Neural progenitor cell (in vitro differentiated cells): ENCODE measurements around the gene KLHDC8A. TPM values are rescaled to one million over a fixed set of nuclear protein-coding genes. Genes with fewer than 3 reads are reported as not detected.

Source experiments
- DNase-seq: peaks from one replicate; pipeline ENCODE4 v3.0.0-alpha.2; 2016; ENCODE audit warnings: low spot score
- H2AFZ ChIP-seq: fragments of 200-600 bp; sonication (generic); replicated peaks from 2 replicates; pipeline ENCODE4 v1.6.1; 2016; ENCODE audit warnings: antibody characterized with exemption
- H3F3A ChIP-seq: fragments of 200-600 bp; sonication (generic); 2 replicates; pipeline ENCODE4 v1.6.1; 2016; ENCODE audit warnings: antibody characterized with exemption, low read depth
- H3K27ac ChIP-seq: fragments of 200-600 bp; sonication (generic); 2 replicates; pipeline ENCODE4 v1.5.1; 2016; ENCODE audit warnings: mild to moderate bottlenecking
- H3K27me3 ChIP-seq: fragments of 200-600 bp; sonication (generic); 2 replicates; pipeline ENCODE4 v1.6.1; 2016; ENCODE audit warnings: mild to moderate bottlenecking, moderate library complexity
- H3K36me3 ChIP-seq: fragments of 200-600 bp; sonication (generic); 2 replicates; pipeline ENCODE4 v1.5.1; 2016
- H3K4me1 ChIP-seq: fragments of 200-600 bp; sonication (generic); 2 replicates; pipeline ENCODE4 v1.6.1; 2016; ENCODE audit warnings: mixed run types
- H3K4me2 ChIP-seq: fragments of 200-600 bp; sonication (generic); 2 replicates; pipeline ENCODE4 v1.6.1; 2016
- H3K4me3 ChIP-seq: fragments of 200-600 bp; sonication (generic); 2 replicates; pipeline ENCODE4 v1.5.1; 2016
- H3K79me2 ChIP-seq: fragments of 200-600 bp; sonication (generic); 2 replicates; pipeline ENCODE4 v1.6.1; 2016; ENCODE audit warnings: low read depth
- H3K9ac ChIP-seq: fragments of 200-600 bp; sonication (generic); 2 replicates; pipeline ENCODE4 v1.6.1; 2016
- H3K9me3 ChIP-seq: fragments of 200-600 bp; sonication (generic); 2 replicates; pipeline ENCODE4 v1.5.1; 2016; ENCODE audit warnings: low read depth
- H4K20me1 ChIP-seq: fragments of 200-600 bp; sonication (generic); 2 replicates; pipeline ENCODE4 v1.6.1; 2016; ENCODE audit warnings: low read depth
- H3K27ac Mint-ChIP-seq: 3 replicates; pipeline ENCODE4 v1.8.0; 2021; ENCODE audit warnings: mixed read lengths
- H3K27me3 Mint-ChIP-seq: 2 replicates; pipeline ENCODE4 v1.8.0; 2022; ENCODE audit warnings: low read depth, mild to moderate bottlenecking, inconsistent platforms, moderate library complexity, mixed read lengths; ENCODE audit not compliant: insufficient read depth
- H3K36me3 Mint-ChIP-seq: 3 replicates; pipeline ENCODE4 v1.8.0; 2021; ENCODE audit warnings: mixed read lengths
- H3K4me1 Mint-ChIP-seq: 3 replicates; pipeline ENCODE4 v1.8.0; 2021; ENCODE audit warnings: mixed read lengths
- H3K4me3 Mint-ChIP-seq: 3 replicates; pipeline ENCODE4 v1.8.0; 2021; ENCODE audit warnings: mild to moderate bottlenecking, moderate library complexity, mixed read lengths
- H3K9me3 Mint-ChIP-seq: 3 replicates; pipeline ENCODE4 v1.8.0; 2020; ENCODE audit warnings: mixed read lengths
- EZH2 ChIP-seq: fragments of 200-600 bp; sonication (generic); IDR thresholded peaks from 2 replicates; pipeline ENCODE4 v1.6.1; 2017; ENCODE audit warnings: antibody characterized with exemption, mild to moderate bottlenecking, moderate library complexity
- EZH2phosphoT487 ChIP-seq: fragments of 200-600 bp; sonication (generic); IDR thresholded peaks from 2 replicates; pipeline ENCODE4 v1.6.1; 2017; ENCODE audit warnings: antibody characterized with exemption
- total RNA-seq: library from RNA; depleted of rRNA; stranded (reverse); fragments of >200 nt; gene quantifications from 2 replicates; pipeline ENCODE4 v1.2.3, GENCODE V29; 2015; ENCODE audit warnings: low replicate concordance
- TF ChIP-seq, protein P1 (sequence below): fragments of 200-600 bp; sonication (generic); IDR thresholded peaks from 2 replicates; pipeline ENCODE4 v1.5.1; 2017; ENCODE audit warnings: antibody characterized with exemption, mild to moderate bottlenecking

The KLHDC8A gene
- total RNA-seq, 1 donor from 2014 or later = 9.7 TPM

DNA sequence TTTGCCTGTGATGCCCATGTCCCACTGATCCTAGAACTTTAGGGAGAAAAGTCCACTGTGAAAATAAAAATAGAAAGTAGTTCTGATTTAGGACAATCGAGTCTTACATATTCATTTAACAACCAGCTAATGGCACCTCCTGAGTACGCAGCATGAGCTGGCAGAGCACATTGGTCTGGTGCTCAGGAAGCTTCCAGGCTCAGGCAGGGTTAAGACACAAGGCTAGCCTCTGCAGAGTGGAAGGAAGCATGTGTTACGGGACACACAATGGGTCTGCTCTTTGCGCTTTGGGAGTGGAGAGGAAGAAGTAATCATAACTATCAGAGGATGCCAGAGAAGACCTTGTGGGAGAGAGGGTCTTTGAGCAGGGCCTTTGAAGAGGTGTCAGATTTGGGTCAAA is 4.2 kb upstream of the KLHDC8A start:
- Mint-ChIP-seq H3K27me3 (peaks cover 6% of the 10 kb centered on the region), H3K27ac (peak overlapping the region; percentile 30), H3K9me3 (no peaks in the 10 kb centered on the region), H3K36me3 (no peaks in the 10 kb centered on the region), H3K4me3 (no peak overlapping the region), H3K4me1 (peaks cover 59% of the 10 kb centered on the region)
- peaks cover 61% of the 10 kb centered on the region for H3F3A ChIP-seq
- no peaks in the 10 kb centered on the region for H3K9me3 ChIP-seq
- H3K27me3 ChIP-seq = no peaks in the 10 kb centered on the region
- no peaks in the 10 kb centered on the region for H3K36me3 ChIP-seq
- H3K4me2 ChIP-seq = peak overlapping the region; percentile 49
- peaks cover 57% of the 10 kb centered on the region for H3K4me1 ChIP-seq
- no peak for TF ChIP-seq EZH2phosphoT487
- TF ChIP-seq EZH2 = no peak
- TF ChIP-seq, protein P1, sequence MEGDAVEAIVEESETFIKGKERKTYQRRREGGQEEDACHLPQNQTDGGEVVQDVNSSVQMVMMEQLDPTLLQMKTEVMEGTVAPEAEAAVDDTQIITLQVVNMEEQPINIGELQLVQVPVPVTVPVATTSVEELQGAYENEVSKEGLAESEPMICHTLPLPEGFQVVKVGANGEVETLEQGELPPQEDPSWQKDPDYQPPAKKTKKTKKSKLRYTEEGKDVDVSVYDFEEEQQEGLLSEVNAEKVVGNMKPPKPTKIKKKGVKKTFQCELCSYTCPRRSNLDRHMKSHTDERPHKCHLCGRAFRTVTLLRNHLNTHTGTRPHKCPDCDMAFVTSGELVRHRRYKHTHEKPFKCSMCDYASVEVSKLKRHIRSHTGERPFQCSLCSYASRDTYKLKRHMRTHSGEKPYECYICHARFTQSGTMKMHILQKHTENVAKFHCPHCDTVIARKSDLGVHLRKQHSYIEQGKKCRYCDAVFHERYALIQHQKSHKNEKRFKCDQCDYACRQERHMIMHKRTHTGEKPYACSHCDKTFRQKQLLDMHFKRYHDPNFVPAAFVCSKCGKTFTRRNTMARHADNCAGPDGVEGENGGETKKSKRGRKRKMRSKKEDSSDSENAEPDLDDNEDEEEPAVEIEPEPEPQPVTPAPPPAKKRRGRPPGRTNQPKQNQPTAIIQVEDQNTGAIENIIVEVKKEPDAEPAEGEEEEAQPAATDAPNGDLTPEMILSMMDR = no peak
- DNase-seq = no peak
- H3K79me2 ChIP-seq = no peaks in the 10 kb centered on the region
- H3K4me3 ChIP-seq = no peak overlapping the region
- no peak overlapping the region for H3K9ac ChIP-seq
- H4K20me1 ChIP-seq = no peaks in the 10 kb centered on the region
- peak overlapping the region; percentile 52 for H2AFZ ChIP-seq
- peak overlapping the region; percentile 27 for H3K27ac ChIP-seq

DNA sequence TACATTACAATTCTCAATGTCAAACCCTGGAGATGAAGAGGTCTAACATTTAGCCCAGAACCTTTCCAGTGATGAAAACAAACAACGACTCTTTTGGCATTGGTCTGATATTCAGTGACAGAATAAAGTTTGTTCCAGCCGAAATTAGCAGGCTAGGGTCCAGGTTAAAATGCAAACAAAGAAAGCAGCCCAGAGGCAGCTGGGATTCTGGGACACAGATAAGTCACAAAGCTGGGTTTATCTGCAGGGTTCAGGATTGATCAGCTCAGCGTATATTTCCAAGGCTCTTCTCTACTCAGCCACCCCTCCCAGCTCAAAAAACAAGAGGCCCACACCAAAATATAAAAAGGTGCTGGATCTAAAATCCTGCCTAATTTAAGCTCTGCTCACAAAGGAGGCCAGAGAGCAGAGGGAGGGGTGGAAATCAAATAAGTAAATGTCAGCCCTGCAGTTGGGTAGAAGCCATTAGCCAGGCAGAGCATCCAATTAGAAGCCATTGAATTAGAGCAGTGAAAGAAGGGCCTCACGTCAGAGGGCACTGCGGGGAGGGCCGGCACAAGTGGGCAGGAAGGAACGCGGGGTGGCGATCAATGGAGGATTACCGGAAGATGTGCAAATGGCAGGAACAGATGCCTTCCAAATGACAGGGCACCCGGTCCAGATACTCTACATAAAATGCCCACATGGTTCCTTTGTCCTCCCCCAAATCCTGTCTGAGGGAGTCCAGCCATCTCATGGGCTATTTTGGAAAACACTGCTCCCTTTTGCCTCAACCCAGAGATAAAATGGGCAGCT is 3.2 kb upstream of the KLHDC8A start:
- no peak overlapping the region for H2AFZ ChIP-seq
- peaks cover 6% of the 10 kb centered on the region for H3K27me3 Mint-ChIP-seq

DNA sequence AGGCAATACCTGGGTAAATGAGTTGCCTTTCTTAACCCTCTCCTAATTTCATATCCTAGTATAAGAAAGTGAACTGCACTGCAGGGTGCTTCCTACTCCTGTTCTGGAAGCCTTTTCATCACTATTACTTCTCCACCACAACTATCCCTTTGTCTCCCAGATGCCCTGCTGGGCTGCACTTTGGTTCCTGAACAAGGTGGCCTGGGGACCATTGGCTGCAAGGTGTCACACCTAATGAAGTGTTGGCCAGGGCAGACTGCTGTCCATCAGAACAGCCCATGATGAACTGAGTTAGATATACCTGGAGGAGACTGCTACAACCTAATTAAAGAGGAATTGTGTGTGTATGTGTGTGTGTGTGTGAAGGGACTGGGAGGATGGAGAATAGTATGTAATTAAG is 1.9 kb upstream of the KLHDC8A start:
- no peaks in the 10 kb centered on the region for H3K9me3 Mint-ChIP-seq
- Histone ChIP-seq H3K4me1 (peaks cover 70% of the 10 kb centered on the region), H3K79me2 (no peaks in the 10 kb centered on the region)

More for the DNA sequence above, 3.2 kb upstream of the KLHDC8A start:
- Histone ChIP-seq H3K4me1 (peaks cover 61% of the 10 kb centered on the region), H3K9me3 (no peaks in the 10 kb centered on the region), H4K20me1 (no peaks in the 10 kb centered on the region), H3K36me3 (no peaks in the 10 kb centered on the region), H3K27me3 (no peaks in the 10 kb centered on the region), H3F3A (peaks cover 58% of the 10 kb centered on the region), H3K4me3 (no peak overlapping the region), H3K9ac (no peak overlapping the region), H3K27ac (peak overlapping the region; percentile 27), H3K79me2 (no peaks in the 10 kb centered on the region), H3K4me2 (peak overlapping the region; percentile 49)
- DNase-seq = peak; percentile 85
- Mint-ChIP-seq H3K27ac (peak overlapping the region; percentile 93), H3K4me3 (peak overlapping the region; percentile 59), H3K36me3 (no peaks in the 10 kb centered on the region), H3K4me1 (peaks cover 61% of the 10 kb centered on the region), H3K9me3 (no peaks in the 10 kb centered on the region)
- TF ChIP-seq EZH2phosphoT487 (no peak), EZH2 (no peak)
- TF ChIP-seq, protein P1 = no peak

More for the DNA sequence above, 1.9 kb upstream of the KLHDC8A start:
- Histone ChIP-seq H3K27ac (no peak overlapping the region), H4K20me1 (no peaks in the 10 kb centered on the region), H3K4me3 (no peak overlapping the region), H3K9ac (no peak overlapping the region), H2AFZ (no peak overlapping the region), H3K36me3 (no peaks in the 10 kb centered on the region), H3K9me3 (no peaks in the 10 kb centered on the region), H3F3A (peaks cover 65% of the 10 kb centered on the region), H3K4me2 (no peak overlapping the region), H3K27me3 (no peaks in the 10 kb centered on the region)
- peak overlapping the region; percentile 83 for H3K27ac Mint-ChIP-seq
- DNase-seq = no peak
- H3K36me3 Mint-ChIP-seq = no peaks in the 10 kb centered on the region
- TF ChIP-seq EZH2phosphoT487 = no peak
- TF ChIP-seq, protein P1 = no peak
- no peak for TF ChIP-seq EZH2
- H3K27me3 Mint-ChIP-seq = peaks cover 6% of the 10 kb centered on the region
- H3K4me1 Mint-ChIP-seq = peaks cover 73% of the 10 kb centered on the region
- no peak overlapping the region for H3K4me3 Mint-ChIP-seq
